ENCODE data around the gene LRRC8E.

LRRC8E gene

GRCh38 chr19:7865262-7865911 lies 22.9 kb upstream of the LRRC8E start:
- no peak for TF ChIP-seq CTCF (IDR thresholded peaks at IDR 0.05)
- no peak for DNase-seq (ENCODE audit: low spot score)
- no peak overlapping the region for H3K4me3 ChIP-seq
- no peak overlapping the region for H3K27ac ChIP-seq

GRCh38 chr19:7866399-7867091 lies 21.8 kb upstream of the LRRC8E start:
- Histone ChIP-seq H3K4me3 (no peak overlapping the region), H3K27ac (no peak overlapping the region)
- DNase-seq (ENCODE audit: low spot score), result no peak
- TF ChIP-seq CTCF (IDR thresholded peaks at IDR 0.05), result no peak

GRCh38 chr19:7867092-7867844 lies 21.0 kb upstream of the LRRC8E start:
- H3K4me3 ChIP-seq, result no peak overlapping the region
- no peak for DNase-seq (ENCODE audit: low spot score)
- H3K27ac ChIP-seq, result no peak overlapping the region
- no peak for TF ChIP-seq CTCF (IDR thresholded peaks at IDR 0.05)

GRCh38 chr19:7868326-7868670 lies 20.0 kb upstream of the LRRC8E start:
- no peak for TF ChIP-seq CTCF (IDR thresholded peaks at IDR 0.05)
- H3K27ac ChIP-seq, result no peak overlapping the region
- peak overlapping the region; percentile 61 for H3K4me3 ChIP-seq
- DNase-seq (ENCODE audit: low spot score), result no peak

GRCh38 chr19:7868671-7869452 lies 19.4 kb upstream of the LRRC8E start:
- H3K4me3 ChIP-seq, result peak overlapping the region; percentile 61
- H3K27ac ChIP-seq, result peak overlapping the region in 1 of 2 donors; percentile 44
- no peak for DNase-seq (ENCODE audit: low spot score)
- TF ChIP-seq CTCF (IDR thresholded peaks at IDR 0.05), result peak; percentile 83

- Histone ChIP-seq H3K4me3 (peak overlapping the region; percentile 61), H3K27ac (peak overlapping the region in 1 of 2 donors; percentile 44)
- no peak for DNase-seq (ENCODE audit: low spot score)
- no peak for TF ChIP-seq CTCF (IDR thresholded peaks at IDR 0.05)
These were observed 18.8 kb upstream of the LRRC8E start for GRCh38 chr19:7869453-7869909.
